GM18873 (cell line): Measurements from ENCODE around the gene COLEC12.
"Not testable (repeated sequence)": the region's sequence is repeated elsewhere in the genome, so short reads cannot be mapped to it uniquely, and the experiment has no call there.

Experiments used
- ATAC-seq: cut with Tn5 transposase; IDR thresholded peaks from one replicate; pipeline ENCODE4 v1.9.1; 2021; ENCODE audit warnings: mild to moderate bottlenecking, moderate library complexity, moderate number of reproducible peaks; ENCODE audit not compliant: unreplicated experiment, low FRiP score

The COLEC12 gene

DNA sequence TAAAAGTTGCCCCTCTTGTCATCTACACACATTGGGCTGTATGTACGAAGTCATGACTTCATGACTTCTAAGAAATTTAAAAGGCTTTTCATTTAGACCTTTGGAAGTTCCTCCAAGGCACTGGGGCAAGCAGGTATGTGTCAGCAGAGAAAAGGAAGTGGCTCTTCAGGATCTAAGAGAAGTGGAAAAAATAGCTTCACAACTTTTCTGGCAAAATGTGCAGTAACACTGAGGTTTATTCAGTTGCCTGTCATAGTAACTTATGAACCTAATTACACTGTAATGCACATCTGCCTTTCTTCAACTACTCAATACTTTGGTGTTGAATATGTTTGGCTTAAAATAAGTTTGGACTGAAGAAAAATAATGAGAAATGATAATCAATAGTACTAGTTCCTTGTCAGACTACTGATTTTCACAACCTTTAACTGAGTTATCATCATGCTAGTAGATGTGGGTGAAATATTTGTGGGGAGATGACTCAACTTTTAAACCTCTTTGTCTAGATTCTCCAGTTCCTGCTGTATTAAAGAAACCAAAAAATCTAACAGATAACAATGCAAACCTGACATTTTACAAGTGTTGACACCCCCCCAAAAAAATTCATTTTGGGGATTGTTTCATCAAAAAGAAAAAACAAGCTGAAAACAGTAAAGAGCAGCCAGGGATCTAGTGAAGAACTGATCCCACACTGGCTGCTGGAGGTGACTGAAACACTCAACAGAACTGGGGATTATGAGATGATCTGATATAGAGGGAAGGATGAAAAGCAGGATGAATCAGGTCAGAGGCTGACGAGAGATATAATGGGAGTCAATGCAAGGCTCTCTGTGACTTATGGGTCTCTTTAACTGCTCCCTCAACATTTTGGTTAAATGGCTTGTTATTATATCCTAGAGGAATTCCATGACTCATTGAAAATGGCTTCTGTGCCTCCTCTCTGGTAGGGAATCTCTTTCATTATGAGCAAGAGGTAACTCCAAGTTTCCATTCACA is 84.6 kb downstream of the COLEC12 start:
- no peak for ATAC-seq

- no peak for ATAC-seq
Measured at GRCh38 chr18:415047-415446, 85.5 kb downstream of the COLEC12 start.

DNA sequence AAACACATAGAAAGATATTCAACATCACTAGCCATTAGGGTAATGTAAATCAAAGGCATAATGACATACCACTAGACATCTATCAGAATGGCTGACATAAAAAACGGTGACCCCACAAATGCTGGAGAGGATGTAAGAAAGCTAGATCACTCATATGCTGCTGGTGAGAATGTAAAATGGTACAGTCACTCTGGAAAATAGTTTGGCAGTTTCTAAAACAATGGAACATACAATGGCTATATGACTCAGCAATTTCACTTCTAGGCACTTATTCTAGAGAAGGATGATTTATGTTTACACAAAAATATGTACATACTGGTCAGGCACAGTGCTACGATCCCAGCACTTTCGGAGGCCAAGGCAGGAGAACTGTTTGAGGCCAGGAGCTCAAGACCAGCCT is 87.3 kb downstream of the COLEC12 start:
- no peak for ATAC-seq

GRCh38 chr18:410047-410455 is 90.5 kb downstream of the COLEC12 start:
- no peak for ATAC-seq

GRCh38 chr18:408367-408766 is 92.1 kb downstream of the COLEC12 start:
- ATAC-seq: no peak

GRCh38 chr18:407626-408224 is 92.8 kb downstream of the COLEC12 start:
- ATAC-seq: no peak

DNA sequence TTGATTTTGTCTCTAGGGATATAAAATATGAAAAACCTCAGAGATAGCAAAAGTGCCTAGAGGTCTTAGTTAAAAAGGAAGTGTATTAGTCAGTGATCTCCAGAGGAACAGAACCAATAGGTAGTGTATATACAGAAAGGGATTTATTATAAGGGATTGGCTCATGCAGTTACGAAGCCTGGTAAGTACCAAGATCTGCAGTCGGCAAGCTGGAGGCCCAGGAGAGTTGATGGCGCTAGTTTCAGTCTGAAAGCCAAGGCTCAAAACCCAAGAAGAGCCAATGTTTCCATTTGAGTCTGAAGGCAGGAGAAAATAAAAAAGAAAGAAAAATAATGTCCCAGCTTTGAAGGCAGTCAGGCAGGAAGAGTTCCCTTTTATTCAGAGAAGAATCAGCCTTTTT is 93.3 kb downstream of the COLEC12 start:
- ATAC-seq: no peak

- no peak for ATAC-seq
Measured at GRCh38 chr18:406677-407076, 93.8 kb downstream of the COLEC12 start.

GRCh38 chr18:405006-405405 is 95.5 kb downstream of the COLEC12 start:
- not testable (repeated sequence) for ATAC-seq

DNA sequence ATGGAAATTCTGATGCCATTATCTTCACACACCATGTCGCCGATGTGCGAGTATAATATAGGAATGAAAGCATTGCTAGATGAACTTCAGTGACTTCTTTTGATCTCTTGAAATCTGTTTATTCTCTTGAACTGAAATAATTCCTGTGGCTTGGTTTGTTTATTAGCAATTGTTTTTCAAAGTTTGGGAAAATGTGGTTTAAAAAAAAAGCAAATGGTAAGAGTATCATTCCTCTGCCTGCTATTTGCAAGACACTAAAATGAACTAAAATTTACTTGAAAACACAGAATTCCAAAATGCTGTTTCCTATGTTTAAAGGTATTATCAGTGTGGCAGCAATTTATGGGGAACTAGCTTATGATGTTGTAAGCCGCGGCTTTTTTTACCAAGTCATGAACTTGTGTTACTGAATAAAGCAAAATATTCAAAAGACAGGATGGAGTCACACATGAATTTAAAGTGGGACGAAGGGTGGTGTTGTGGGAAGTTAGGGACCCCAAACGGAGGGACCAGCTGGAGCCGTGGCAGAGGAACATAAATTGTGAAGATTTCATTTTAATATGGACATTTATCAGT is 96.4 kb downstream of the COLEC12 start:
- ATAC-seq: no peak

GRCh38 chr18:402129-402528 is 98.4 kb downstream of the COLEC12 start:
- ATAC-seq: no peak

- ATAC-seq: no peak
Measured at GRCh38 chr18:400456-400855, 100.0 kb downstream of the COLEC12 start.

- no peak for ATAC-seq
Measured at GRCh38 chr18:399631-400135, 100.8 kb downstream of the COLEC12 start.

DNA sequence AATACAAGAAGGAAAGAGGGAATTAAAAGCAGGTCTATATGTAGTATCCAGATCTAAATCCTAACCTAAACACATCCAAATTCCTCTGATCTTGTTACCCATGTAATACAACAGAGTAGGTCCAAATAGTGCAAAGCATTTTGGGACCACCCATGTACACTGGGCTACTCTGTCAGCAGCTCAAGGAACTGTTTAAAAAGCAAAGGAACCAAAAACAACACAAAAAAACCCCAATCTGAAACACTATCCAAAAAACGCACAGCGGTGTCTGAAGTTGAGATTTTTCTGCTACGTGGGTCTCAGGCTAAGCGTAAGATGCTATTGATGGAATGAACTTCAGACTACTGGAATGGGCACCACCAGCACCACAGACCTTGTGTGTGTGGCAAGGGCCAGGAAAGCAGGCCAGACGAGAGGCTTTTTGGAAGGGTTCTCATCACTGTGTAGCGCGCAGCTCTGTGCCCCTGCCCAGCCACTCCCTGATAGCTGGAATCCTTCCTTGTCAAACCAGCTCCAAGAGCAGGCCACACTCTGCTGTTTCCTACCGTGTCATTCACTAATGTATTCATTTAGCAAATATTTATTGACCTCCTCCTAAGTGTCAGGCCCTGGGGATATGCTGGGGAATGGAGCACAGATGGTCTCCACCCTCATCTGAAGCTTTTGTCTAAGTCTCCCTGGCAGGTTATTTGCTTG is 101.4 kb downstream of the COLEC12 start:
- ATAC-seq: no peak

GRCh38 chr18:396556-396955 is 103.9 kb downstream of the COLEC12 start:
- ATAC-seq: no peak

DNA sequence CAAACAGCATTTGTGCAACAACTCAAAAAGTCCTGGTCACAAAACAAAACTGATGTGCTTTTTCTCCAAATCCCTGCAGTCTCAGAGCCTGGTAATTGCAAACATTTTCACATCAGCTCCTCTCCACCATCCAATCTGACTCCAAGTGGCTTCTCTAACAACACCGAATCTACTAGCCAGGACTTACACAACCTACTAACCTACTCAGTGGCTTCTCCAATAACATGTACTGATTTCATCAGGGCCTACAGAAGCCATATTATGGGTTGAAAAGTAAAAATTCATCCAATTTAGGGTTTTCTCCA is 104.3 kb downstream of the COLEC12 start:
- no peak for ATAC-seq

DNA sequence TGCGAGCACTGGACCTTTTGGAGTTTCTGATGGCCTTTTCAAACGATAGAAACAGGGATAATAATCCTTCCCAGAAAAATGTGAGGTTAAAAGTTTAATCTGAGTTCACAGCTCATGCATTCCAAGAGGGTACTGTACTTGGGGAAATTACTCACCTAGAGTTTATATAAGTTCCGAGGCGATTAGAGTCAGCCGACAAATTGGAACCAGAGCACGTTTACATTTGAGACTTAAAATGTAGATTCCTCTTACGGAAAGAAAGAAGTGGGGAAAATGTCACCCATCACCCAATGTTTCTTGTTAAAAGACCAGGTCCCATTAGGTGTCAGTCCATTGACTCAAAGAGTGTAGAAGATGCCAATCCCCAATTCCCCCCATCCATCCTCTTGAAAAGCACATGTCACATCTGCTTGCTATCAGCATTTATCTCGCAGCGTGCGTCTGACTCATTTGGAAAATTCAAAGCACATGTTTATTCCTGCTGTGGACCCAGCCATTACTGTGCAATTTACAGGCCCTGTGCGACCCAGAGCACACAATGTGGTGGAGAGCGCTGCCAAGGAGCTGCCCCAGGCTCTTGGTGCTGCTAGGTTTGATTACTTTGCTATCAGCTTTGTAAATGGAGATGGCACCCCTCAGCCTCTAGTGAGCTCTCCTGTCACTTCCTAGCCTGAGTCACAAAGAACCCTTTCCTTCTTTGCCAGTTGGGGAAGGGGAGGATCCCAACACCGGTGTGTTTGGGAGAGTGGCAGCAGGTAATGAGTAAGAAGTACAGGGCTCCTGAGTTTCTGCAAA is 104.8 kb downstream of the COLEC12 start:
- ATAC-seq: no peak

GRCh38 chr18:394987-395362 is 105.5 kb downstream of the COLEC12 start:
- ATAC-seq: no peak

GRCh38 chr18:394262-394986 is 106.1 kb downstream of the COLEC12 start:
- ATAC-seq: no peak
